SJCRH30 (cell line): ENCODE data around the gene TFDP3. TPM values are rescaled to one million over a fixed set of nuclear protein-coding genes. Genes with fewer than 3 reads are reported as not detected.

ENCODE experiments used
- DNase-seq, 2 experiments: peaks; one replicate each; pipeline ENCODE4 v3.0.0-alpha.2; 2015 to 2020
- H3K27ac ChIP-seq: fragments of 250-450 bp; sonication (Bioruptor Pico); 2 replicates; pipeline ENCODE4 v1.5.1; 2020; ENCODE audit warnings: mild to moderate bottlenecking, moderate library complexity
- H3K27me3 ChIP-seq: fragments of 250-450 bp; sonication (Bioruptor Pico); 2 replicates; pipeline ENCODE4 v1.5.1; 2020; ENCODE audit warnings: mild to moderate bottlenecking, moderate library complexity
- H3K36me3 ChIP-seq: fragments of 250-450 bp; sonication (Bioruptor Pico); 2 replicates; pipeline ENCODE4 v1.5.1; 2020; ENCODE audit warnings: mild to moderate bottlenecking, moderate library complexity
- H3K4me1 ChIP-seq: fragments of 250-450 bp; sonication (Bioruptor Pico); 2 replicates; pipeline ENCODE4 v1.5.1; 2020; ENCODE audit warnings: mild to moderate bottlenecking, moderate library complexity
- H3K4me3 ChIP-seq: fragments of 250-450 bp; sonication (Bioruptor Pico); 2 replicates; pipeline ENCODE4 v1.5.1; 2020; ENCODE audit warnings: mild to moderate bottlenecking, moderate library complexity
- H3K9me3 ChIP-seq: fragments of 250-450 bp; sonication (Bioruptor Pico); replicated peaks from 2 replicates; pipeline ENCODE4 v1.5.1; 2020; ENCODE audit warnings: mild to moderate bottlenecking, moderate library complexity
- total RNA-seq: library from RNA; depleted of rRNA; stranded (reverse); fragments of >200 nt; shearing (Covaris generic); gene quantifications from 2 replicates; pipeline ENCODE4 v1.2.3, GENCODE V29; 2014

Gene TFDP3
- total RNA-seq, 1 experiment from 2014 or later, result not detected

DNA sequence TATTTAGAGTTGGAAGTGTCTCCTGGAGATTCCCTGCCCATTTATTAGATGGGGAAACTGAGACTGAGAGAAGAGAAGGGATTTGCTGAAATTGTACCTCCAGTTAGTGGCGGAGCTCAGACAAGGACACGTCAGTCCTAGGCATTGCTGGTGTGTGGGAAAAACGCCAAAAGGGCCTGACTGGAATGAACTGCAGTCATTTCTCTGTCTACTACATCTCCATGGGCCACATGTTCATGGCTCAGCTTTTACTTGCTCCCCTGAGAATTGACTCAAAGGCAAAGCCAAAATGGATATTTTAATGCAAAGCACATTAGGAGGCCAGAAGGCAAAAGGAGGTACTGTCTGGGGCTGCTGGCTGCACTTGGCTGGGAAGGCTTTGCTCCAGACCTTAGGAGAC is 3.9 kb downstream of the TFDP3 start:
- DNase-seq, result no peak
- Histone ChIP-seq H3K4me3 (no peak overlapping the region), H3K27ac (no peak overlapping the region), H3K27me3 (no peaks in the 10 kb centered on the region), H3K4me1 (no peaks in the 10 kb centered on the region), H3K36me3 (no peaks in the 10 kb centered on the region), H3K9me3 (no peaks in the 10 kb centered on the region)

DNA sequence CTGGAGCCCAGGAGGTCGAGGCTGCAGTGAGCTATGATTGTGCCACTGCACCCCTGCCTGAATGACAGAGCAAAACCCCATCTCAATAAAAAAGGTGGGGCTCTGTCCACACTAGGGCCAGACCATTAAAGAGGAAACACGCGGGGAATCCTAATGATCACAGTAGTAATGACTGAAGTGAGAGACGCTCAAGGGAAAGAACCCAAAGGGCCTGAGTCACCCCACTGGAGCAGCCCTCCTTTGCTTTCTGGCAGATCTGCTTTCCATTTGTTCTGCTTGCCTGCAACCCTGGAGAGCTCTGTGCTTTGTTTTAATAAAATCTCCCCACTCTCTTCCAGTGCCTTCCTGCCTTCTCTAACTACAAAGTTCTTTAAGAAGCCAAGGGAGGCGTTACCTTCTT is 5.0 kb downstream of the TFDP3 start:
- H3K36me3 ChIP-seq, result no peaks in the 10 kb centered on the region
- no peak overlapping the region for H3K27ac ChIP-seq
- H3K9me3 ChIP-seq, result no peaks in the 10 kb centered on the region
- no peaks in the 10 kb centered on the region for H3K4me1 ChIP-seq
- no peak for DNase-seq
- no peak overlapping the region for H3K4me3 ChIP-seq
- H3K27me3 ChIP-seq, result no peaks in the 10 kb centered on the region

DNA sequence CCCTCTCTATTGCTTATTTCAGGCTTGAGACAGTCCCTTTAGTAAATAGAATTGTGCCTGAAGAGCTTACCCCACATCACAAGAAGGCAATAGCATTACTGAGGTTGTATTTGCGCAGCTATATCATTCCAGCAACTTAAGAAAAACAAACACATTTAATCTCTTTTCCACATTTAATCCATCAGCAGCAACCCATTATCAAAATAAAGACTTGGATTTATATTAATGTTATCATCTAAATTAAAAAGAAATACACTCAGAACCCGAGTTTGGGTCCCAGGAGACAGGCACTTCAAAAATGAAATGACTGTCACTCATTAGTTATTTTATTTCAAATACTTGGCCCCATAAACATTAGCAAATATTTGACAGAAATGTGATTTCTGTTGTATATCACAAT is 10.4 kb downstream of the TFDP3 start:
- Histone ChIP-seq H3K4me1 (no peaks in the 10 kb centered on the region), H3K4me3 (no peak overlapping the region), H3K9me3 (no peaks in the 10 kb centered on the region), H3K36me3 (no peaks in the 10 kb centered on the region), H3K27me3 (no peaks in the 10 kb centered on the region), H3K27ac (no peak overlapping the region)
- DNase-seq, result no peak

DNA sequence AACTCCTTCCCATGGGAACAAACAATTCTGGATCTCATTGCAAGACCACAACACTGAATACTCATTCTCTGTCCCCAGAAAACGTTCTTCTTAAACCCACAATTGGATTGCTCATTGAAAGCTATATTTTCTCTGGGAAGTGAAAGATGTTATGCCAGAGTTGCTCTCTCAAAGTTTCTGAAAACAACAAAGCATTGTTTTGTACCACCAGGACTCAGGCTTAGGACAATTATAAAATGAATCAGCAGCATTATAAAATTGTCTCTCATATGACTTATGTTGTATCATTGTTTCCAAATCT is 26.5 kb downstream of the TFDP3 start:
- H3K27ac ChIP-seq, result no peak overlapping the region
- H3K27me3 ChIP-seq, result no peaks in the 10 kb centered on the region
- H3K4me1 ChIP-seq, result no peaks in the 10 kb centered on the region
- no peaks in the 10 kb centered on the region for H3K9me3 ChIP-seq
- DNase-seq, result no peak
- H3K36me3 ChIP-seq, result no peaks in the 10 kb centered on the region
- H3K4me3 ChIP-seq, result no peak overlapping the region

DNA sequence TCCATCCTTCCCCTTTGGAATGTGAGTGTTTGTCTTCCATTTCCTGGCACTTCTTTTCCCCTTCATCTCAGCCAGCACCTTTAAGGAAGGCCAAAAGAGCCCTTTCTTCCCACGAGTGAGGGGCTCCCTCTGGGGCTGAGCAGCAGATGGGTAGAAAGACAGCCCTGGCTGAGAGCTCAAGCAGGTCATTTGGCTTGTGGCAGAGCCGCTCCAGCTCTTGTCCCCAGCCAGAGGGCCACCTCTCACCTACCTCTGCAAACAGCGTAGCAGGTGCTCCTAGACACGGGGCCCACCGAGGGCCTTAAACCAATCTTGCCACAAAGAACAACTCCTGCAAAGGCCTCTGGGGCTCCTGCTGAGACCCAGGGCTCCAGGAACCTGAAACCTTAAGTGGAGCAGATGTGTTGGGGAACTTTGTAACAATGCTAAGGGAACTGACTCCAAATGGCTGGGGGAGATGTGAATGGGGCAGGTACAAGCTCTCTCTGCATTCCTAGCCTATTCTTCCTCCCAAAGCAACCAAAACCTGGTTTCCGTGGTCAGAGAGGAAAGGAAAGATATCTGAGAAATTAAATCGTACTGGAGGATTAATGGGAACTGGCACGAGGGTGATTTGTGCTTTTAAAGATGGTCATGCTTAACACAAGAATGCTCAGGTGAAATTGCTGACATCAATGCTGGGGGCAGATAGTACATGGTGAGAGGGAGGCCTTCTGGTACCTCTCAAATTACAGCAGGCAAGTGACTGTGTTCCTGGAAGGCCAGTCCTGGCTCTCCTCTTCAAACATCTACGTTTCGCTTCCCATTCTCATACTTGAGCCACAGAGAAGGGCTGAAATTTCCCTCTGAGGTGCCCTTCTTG is 27.0 kb downstream of the TFDP3 start:
- H3K4me3 ChIP-seq, result no peak overlapping the region
- no peak for DNase-seq
- no peaks in the 10 kb centered on the region for H3K36me3 ChIP-seq
- H3K4me1 ChIP-seq, result no peaks in the 10 kb centered on the region
- no peaks in the 10 kb centered on the region for H3K9me3 ChIP-seq
- no peak overlapping the region for H3K27ac ChIP-seq
- H3K27me3 ChIP-seq, result no peaks in the 10 kb centered on the region

DNA sequence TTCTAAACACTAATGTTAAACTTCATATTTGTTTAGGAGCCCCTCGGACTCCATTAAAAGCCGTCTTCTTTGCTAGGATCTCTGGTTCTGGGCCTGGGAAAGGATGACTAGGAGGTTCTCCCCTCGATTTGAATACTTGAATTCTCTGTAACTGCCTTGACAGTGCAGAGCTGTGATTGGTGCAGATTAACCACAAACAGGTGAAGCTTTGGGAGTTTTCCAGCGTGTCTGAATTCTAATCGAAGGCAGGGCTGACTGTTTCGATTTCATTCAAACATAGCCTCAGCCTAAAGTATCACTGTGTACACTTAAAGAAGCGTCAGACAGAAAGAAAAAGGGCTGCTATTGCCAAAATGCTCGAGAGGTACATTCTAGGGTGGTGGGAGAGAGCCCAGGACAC is 29.0 kb downstream of the TFDP3 start:
- H3K27me3 ChIP-seq, result no peaks in the 10 kb centered on the region
- no peaks in the 10 kb centered on the region for H3K36me3 ChIP-seq
- H3K27ac ChIP-seq, result no peak overlapping the region
- no peaks in the 10 kb centered on the region for H3K4me1 ChIP-seq
- DNase-seq, result no peak
- no peak overlapping the region for H3K4me3 ChIP-seq
- no peaks in the 10 kb centered on the region for H3K9me3 ChIP-seq

DNA sequence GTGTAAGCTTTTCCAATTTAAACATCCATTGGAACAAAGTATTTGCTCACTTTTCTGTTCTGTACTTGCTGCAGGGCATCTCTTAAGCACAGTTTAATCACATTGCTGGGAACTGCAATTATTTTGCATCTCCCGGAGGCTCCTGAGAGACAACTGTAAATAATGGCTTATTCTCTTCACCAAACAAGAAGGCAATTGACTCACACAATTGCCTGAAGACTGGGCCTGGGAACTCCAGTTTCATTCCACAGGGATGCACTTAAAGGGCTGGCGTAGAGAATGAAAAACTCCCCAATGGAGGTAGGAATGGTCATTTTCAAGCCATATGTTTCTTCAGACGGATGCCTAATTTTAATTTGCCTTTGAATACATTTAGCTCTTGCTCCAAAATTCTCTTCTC is 29.5 kb downstream of the TFDP3 start:
- DNase-seq, result no peak
- Histone ChIP-seq H3K27me3 (no peaks in the 10 kb centered on the region), H3K9me3 (no peaks in the 10 kb centered on the region), H3K4me1 (no peaks in the 10 kb centered on the region), H3K27ac (no peak overlapping the region), H3K36me3 (no peaks in the 10 kb centered on the region), H3K4me3 (no peak overlapping the region)

DNA sequence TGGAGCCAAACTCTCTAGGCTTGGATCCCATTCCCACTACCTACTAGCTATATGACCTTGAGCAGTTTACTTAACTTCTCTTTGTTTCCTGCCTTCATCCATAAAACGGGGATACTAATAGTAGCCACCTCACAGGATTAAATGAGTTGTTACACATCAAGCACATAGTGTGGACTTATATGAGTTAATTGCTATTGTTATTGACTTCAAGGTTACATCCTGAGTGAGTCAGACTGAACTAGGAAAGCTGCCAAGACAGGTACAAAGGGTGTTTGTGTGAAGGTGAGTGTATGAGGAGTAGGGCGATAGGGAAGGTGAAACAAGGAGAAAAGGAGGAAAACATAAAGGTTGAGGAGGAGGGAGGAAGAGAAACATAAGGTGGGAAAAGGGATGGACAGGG is 32.2 kb downstream of the TFDP3 start:
- no peaks in the 10 kb centered on the region for H3K36me3 ChIP-seq
- H3K27me3 ChIP-seq, result no peaks in the 10 kb centered on the region
- no peak for DNase-seq
- no peak overlapping the region for H3K4me3 ChIP-seq
- H3K4me1 ChIP-seq, result no peaks in the 10 kb centered on the region
- no peaks in the 10 kb centered on the region for H3K9me3 ChIP-seq
- no peak overlapping the region for H3K27ac ChIP-seq

DNA sequence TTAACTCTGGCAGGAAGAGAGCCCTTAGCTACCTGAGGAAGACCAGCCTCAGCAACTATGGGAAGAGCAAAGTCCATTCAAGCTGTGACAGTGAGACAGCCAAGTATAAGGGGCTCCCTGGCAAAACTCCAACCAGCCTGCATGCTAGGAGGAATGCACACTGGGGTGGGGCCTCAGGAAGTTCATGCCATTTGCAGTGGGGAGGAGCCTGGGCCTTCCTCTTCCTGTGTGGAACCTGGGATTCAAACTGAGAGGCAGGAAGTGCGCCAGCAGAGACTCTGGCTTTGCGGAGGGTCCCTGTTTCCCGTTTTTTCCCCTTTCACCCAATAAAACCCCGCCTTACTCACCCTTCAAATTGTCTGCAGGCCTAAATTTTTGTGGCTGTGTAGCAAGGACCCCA is 33.0 kb downstream of the TFDP3 start:
- no peaks in the 10 kb centered on the region for H3K27me3 ChIP-seq

DNA sequence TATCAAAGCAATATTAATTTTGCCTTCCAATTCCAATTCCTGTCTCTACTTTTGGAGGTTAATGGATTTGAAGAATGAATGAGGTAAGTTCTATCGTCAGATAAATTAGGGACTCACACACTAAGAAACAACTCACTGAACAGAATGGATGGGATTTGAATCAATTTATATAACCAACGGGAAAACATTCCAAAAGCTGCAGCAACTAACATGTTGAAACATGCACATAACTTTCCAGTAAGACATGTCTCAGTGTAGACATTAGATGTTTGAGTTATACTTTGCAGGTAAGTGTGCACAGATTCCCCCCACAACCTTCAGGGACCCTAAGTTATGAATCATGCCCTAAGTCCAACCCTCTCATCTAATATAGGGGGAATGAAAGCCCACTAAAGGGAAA is 34.3 kb downstream of the TFDP3 start:
- no peaks in the 10 kb centered on the region for H3K9me3 ChIP-seq
- no peaks in the 10 kb centered on the region for H3K27me3 ChIP-seq
- H3K36me3 ChIP-seq, result no peaks in the 10 kb centered on the region
- H3K4me3 ChIP-seq, result no peak overlapping the region
- H3K27ac ChIP-seq, result no peak overlapping the region
- no peak for DNase-seq
- H3K4me1 ChIP-seq, result no peaks in the 10 kb centered on the region

More for the DNA sequence above, 33.0 kb downstream of the TFDP3 start:
- Histone ChIP-seq H3K4me1 (no peaks in the 10 kb centered on the region), H3K36me3 (no peaks in the 10 kb centered on the region), H3K4me3 (no peak overlapping the region), H3K27ac (no peak overlapping the region), H3K9me3 (no peaks in the 10 kb centered on the region)
- peak; percentile 7 to 11 for DNase-seq

DNA sequence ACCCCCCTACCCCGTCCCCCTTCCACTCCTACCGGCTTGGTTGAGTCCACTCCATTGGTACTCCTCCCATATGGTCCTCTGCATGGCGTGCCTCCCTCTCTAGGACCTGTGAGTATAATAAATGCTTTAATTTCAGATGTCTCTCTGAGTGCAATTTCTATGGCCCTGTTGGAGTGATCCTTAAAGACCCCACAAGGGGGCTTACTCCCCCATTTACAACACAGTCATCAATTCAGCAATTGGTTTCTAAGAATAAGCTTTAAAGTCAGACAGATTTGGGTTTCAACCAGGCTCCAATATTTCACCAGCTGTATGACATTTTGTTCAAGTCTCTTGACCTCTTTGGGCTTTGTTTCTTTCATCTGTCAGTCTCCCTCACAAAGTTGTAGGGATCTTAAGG is 38.7 kb downstream of the TFDP3 start:
- Histone ChIP-seq H3K4me1 (no peaks in the 10 kb centered on the region), H3K4me3 (no peak overlapping the region), H3K36me3 (no peaks in the 10 kb centered on the region), H3K27me3 (no peaks in the 10 kb centered on the region), H3K9me3 (no peaks in the 10 kb centered on the region), H3K27ac (no peak overlapping the region)
- DNase-seq, result no peak

DNA sequence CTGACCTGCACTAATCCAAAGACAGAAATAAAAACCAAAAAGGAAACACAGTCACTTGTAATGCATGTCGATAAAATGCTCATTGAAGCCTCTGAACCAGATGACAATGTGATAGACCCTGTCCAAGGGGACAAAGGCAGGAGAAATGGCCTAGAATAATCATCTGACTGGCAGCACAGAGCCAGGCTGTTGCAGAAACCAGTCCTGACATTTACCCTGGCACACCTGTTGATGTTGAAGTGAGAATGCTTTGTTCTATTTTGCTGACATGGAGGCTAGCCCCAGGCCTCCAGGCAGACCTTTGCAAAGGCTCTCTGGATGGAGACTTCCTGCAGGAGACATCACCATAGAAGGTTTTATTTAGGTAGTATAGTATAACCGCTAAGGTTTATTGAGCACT is 41.0 kb downstream of the TFDP3 start:
- no peak overlapping the region for H3K4me3 ChIP-seq
- H3K9me3 ChIP-seq, result no peaks in the 10 kb centered on the region
- no peaks in the 10 kb centered on the region for H3K36me3 ChIP-seq
- no peak for DNase-seq
- no peaks in the 10 kb centered on the region for H3K27me3 ChIP-seq
- H3K4me1 ChIP-seq, result peaks cover 4% of the 10 kb centered on the region; the same call in 1 of the 2 replicates
- no peak overlapping the region for H3K27ac ChIP-seq

DNA sequence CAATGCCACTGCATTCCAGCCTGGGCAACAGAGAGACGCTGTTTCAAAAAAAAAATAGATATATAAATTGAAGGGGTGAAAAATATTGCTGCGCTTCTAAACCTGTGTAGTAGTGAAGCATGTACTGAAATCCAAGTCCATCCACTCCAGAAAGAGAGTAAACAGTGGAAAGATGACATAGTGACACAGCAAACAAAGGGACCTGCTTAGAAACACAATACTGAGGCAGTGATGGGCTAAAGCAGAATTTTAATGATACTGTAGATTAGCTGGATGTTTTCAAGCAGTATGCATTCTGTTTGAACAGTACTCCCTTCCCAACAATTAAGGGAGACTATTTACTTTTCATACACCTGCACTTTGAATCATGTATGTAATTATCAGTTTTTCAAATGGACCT is 42.5 kb downstream of the TFDP3 start:
- no peak for DNase-seq
- peaks cover 4% of the 10 kb centered on the region; the same call in 1 of the 2 replicates for H3K4me1 ChIP-seq
- H3K4me3 ChIP-seq, result no peak overlapping the region
- no peaks in the 10 kb centered on the region for H3K36me3 ChIP-seq
- no peak overlapping the region for H3K27ac ChIP-seq
- H3K27me3 ChIP-seq, result no peaks in the 10 kb centered on the region
- no peaks in the 10 kb centered on the region for H3K9me3 ChIP-seq

DNA sequence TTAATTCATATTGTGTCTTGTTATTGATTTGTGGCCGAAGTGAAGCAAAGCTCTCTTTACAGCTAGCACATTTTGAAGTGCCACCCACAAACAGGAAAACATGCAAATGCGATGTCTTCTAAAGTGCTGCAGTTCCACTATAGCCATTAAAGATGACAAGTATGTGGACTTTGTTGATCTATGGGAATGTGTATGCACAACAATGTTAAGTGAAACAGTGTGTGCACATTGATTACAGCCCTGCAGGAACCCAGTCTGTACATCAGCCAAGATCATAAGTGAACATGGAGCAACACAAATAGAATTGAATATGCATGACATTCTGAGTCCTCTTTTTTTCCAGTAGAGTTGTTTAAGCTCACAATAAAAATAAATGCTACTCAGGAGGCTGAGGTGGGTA is 43.0 kb downstream of the TFDP3 start:
- peaks cover 4% of the 10 kb centered on the region; the same call in 1 of the 2 replicates for H3K4me1 ChIP-seq
- no peaks in the 10 kb centered on the region for H3K9me3 ChIP-seq
- no peaks in the 10 kb centered on the region for H3K36me3 ChIP-seq
- H3K4me3 ChIP-seq, result no peak overlapping the region
- no peak for DNase-seq
- H3K27ac ChIP-seq, result no peak overlapping the region
- no peaks in the 10 kb centered on the region for H3K27me3 ChIP-seq

DNA sequence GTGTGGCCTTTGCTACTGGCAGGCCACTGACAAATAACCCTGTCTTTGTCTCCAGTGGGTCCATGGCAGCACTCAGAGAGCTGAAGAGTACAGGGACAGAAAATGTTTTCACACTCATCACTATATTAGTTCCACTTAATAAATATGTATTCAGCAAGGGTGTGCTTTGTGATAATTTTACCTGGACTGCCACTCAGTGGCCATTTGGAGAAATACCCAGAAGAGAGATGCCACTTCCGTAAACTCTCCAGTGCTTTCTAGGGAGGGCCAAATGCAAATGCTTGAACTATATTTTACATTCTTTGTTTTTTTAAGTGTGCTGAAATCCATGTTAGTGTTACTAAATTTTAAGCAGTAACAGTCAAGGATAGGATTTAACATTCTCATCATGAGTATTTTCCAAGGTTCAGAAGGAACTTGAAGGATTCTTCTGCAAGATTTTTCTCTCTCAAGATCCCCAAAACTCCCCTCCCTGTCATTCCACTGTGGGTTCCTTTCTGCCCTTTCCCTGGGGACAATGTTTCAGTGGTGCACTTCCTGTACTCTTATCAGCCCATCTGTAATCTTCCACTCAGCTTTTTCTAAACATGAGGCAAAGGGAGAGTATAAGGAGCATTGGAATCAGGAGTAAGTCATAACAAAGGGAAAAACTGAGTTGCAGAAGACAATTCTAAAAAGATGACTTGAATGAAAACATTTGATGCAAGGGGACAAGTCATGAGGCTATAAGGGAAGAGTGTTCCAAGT is 46.0 kb downstream of the TFDP3 start:
- DNase-seq, result peak; percentile 9 to 57
- no peak overlapping the region for H3K27ac ChIP-seq
- no peak overlapping the region for H3K4me3 ChIP-seq
- H3K27me3 ChIP-seq, result no peaks in the 10 kb centered on the region
- peaks cover 4% of the 10 kb centered on the region; the same call in 1 of the 2 replicates for H3K4me1 ChIP-seq
- H3K9me3 ChIP-seq, result no peaks in the 10 kb centered on the region
- H3K36me3 ChIP-seq, result no peaks in the 10 kb centered on the region
